SK-N-MC (cell line): Measurements from ENCODE around the gene FNIP2.

Source experiments
- DNase-seq: peaks from one replicate; pipeline ENCODE4 v3.0.0-alpha.2; 2011; ENCODE audit warnings: low read depth, low spot score
- H3K27ac ChIP-seq: fragments of 200-600 bp; sonication (generic); 2 replicates; pipeline ENCODE4 v1.5.1; 2016; ENCODE audit warnings: mixed run types
- H3K36me3 ChIP-seq: fragments of 200-600 bp; sonication (generic); 2 replicates; pipeline ENCODE4 v1.6.1; 2017; ENCODE audit warnings: antibody characterized with exemption, low read length, mixed read lengths; ENCODE audit not compliant: insufficient read depth
- H3K4me3 ChIP-seq: fragments of 200-600 bp; sonication (generic); 2 replicates; pipeline ENCODE4 v1.5.1; 2016
- H3K9ac ChIP-seq: fragments of 200-600 bp; sonication (generic); 2 replicates; pipeline ENCODE4 v1.8.0; 2017; ENCODE audit warnings: mixed run types, mixed read lengths; ENCODE audit not compliant: insufficient read length
- H3K9me3 ChIP-seq: fragments of 200-600 bp; sonication (generic); 2 replicates; pipeline ENCODE4 v1.6.1; 2017; ENCODE audit warnings: low read depth, mild to moderate bottlenecking, antibody characterized with exemption, low read length, moderate library complexity, mixed read lengths
- EZH2 ChIP-seq: fragments of 200-600 bp; sonication (generic); IDR thresholded peaks from one replicate; pipeline ENCODE4 v1.6.1; 2017; ENCODE audit warnings: antibody characterized with exemption
- FOXP2 ChIP-seq: optimal IDR thresholded peaks from 2 replicates; pipeline ENCODE3; 2011; ENCODE audit warnings: mild to moderate bottlenecking, moderate library complexity; ENCODE audit not compliant: insufficient read depth; ENCODE audit errors: extremely low read length, control extremely low read depth
- POLR2AphosphoS5 ChIP-seq: IDR thresholded peaks from 2 replicates; pipeline ENCODE4 v1.6.1; 2012; ENCODE audit warnings: mild to moderate bottlenecking, low read depth, low read length, borderline replicate concordance

Gene FNIP2

DNA sequence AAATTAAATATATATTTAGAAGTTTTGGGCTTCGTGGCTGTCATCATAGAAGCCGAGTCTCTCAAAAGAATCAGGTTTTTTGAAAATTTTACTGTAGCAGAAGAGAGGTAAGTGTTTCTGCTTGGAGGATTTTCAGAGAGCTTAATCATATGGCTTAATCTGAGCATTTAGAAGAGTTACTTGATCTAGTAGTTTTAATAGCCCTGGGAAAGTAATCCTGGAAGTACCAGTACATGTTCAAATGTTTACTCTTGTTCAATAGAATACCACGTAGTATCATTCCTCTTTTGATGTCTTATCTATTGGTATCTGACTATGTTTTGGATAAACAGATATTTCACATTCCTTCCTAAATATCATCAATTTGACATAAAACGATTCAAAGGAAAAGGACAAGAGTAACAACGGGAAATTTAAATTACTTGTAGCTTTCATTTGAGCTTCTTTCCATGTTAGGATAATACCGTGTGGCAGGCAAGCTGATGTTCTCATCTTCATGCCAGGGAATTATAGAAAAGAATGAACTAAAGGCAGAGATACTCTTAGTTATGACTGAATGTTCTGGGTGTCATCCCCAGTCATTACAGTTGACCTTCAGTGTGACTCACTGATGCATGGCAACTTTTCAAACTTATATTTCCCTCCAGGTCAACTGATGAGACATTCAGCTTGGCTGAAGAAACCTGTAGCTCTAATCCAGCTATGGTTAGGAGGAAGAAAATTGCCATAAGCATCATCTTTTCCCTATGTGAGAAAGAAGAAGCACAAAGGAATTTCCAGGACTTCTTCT lies 89.8 kb downstream of the FNIP2 start:
- Histone ChIP-seq H3K4me3 (no peak overlapping the region), H3K9me3 (no peaks in the 10 kb centered on the region), H3K9ac (no peak overlapping the region), H3K27ac (no peak overlapping the region), H3K36me3 (peaks cover 3% of the 10 kb centered on the region; the same call in 1 of the 2 replicates)
- DNase-seq, result no peak
- TF ChIP-seq EZH2 (no peak), FOXP2 (no peak), POLR2AphosphoS5 (no peak)

DNA sequence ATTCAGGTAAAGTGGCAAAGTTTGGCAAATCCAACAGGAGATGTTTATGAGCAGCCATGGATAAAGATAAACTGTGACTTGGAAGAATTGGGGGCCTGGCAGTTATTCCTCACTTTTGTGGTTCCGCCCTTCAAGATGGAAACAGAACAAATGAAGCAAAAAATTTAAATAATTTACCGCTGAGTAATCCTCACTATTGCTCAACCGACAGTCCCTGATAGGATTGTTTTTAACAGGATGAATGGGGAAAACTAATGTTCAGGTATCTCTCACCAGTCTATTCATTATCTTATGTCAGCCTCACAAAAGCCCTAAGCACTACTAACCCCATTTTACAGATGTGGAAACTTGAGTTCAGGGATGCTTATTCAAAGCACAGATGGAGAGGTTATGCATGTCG lies 90.8 kb downstream of the FNIP2 start:
- no peak overlapping the region for H3K9ac ChIP-seq
- peaks cover 3% of the 10 kb centered on the region; the same call in 1 of the 2 replicates for H3K36me3 ChIP-seq
- DNase-seq, result no peak
- no peak overlapping the region for H3K4me3 ChIP-seq
- no peaks in the 10 kb centered on the region for H3K9me3 ChIP-seq
- no peak for TF ChIP-seq POLR2AphosphoS5
- no peak for TF ChIP-seq EZH2
- no peak for TF ChIP-seq FOXP2
- H3K27ac ChIP-seq, result no peak overlapping the region

DNA sequence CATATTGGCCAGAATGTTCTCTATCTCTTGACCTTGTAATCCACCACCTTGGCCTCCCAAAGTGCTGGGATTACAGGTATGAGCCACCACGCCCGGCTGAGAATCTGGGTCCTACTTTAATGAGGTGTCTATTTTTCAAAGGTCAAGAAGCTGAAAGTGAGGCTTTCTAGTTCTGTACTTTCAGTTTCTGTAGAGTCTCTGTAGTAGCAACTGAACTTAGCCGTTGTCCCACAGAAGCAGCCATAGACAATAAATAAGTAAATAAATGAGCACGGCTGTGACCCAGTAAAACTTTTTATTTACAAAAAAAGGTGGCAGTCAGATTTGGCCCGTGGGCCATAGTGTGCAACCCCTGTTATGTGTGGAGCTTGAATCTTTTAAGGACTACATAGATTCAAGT lies 92.0 kb downstream of the FNIP2 start:
- Histone ChIP-seq H3K9ac (no peak overlapping the region), H3K27ac (no peak overlapping the region), H3K36me3 (peaks cover 3% of the 10 kb centered on the region; the same call in 1 of the 2 replicates), H3K4me3 (no peak overlapping the region), H3K9me3 (no peaks in the 10 kb centered on the region)
- TF ChIP-seq FOXP2 (no peak), EZH2 (no peak)
- no peak for DNase-seq

DNA sequence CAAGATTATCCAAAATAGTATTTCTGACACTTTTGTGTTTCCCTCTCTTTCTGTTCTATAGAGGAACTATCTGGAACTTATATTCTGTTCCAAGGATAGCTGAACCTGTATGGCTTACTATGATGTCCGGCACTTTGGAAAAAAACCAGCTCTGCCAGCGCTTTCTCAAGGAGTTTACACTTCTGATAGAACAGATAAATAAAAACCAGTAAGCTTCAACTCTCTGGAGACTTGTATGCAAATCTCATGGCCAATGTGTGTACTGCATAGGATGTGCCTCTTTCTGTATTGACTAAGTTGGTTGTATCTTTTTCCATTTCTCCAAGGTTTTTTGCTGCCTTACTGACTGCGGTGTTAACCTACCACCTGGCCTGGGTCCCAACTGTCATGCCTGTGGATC lies 92.5 kb downstream of the FNIP2 start:
- TF ChIP-seq POLR2AphosphoS5 (no peak), FOXP2 (no peak), EZH2 (no peak)
- peaks cover 3% of the 10 kb centered on the region; the same call in 1 of the 2 replicates for H3K36me3 ChIP-seq
- H3K9ac ChIP-seq, result no peak overlapping the region
- H3K9me3 ChIP-seq, result no peaks in the 10 kb centered on the region
- no peak overlapping the region for H3K27ac ChIP-seq
- no peak for DNase-seq
- no peak overlapping the region for H3K4me3 ChIP-seq

DNA sequence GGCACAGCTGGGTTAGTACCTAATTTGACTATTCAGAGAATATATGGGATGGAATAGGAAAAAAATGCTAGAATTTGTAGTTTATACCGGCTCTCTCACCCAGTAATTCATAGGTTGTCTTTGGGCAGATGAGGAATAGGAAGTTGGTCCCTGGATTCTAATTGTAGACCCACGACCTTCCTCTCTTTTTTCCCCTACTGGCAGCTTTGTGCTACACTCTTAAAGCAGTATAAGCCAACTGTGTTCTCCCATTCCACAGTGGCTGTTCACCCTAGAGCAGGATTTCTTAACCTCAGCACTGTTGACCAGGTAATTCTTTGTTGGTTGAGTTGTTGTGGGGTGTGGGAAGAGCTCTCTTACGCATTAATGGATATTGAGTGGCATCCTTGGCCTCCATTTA lies 92.9 kb downstream of the FNIP2 start:
- no peak for DNase-seq
- Histone ChIP-seq H3K9ac (no peak overlapping the region), H3K27ac (no peak overlapping the region), H3K9me3 (no peaks in the 10 kb centered on the region), H3K4me3 (no peak overlapping the region), H3K36me3 (peaks cover 3% of the 10 kb centered on the region; the same call in 1 of the 2 replicates)
- no peak for TF ChIP-seq EZH2

DNA sequence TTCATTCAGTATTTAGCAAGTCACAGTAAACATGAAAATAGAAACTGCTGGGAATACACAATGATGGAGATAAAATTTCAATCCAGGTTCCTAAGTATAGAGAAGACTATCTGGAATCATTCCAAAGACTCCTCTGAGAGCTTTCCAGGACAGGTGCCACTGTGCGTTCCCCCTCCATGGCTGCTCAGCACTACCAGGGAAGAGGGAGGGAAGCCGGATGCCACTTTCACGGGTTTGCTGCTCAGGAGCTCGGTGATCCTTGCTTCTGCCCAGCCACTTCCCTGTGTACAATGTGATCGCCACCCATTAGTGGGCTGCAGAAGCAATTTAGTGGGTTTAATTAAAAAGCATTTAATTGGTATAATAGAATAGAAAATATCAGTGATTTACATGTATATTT lies 94.5 kb downstream of the FNIP2 start:
- H3K9me3 ChIP-seq, result no peaks in the 10 kb centered on the region
- H3K9ac ChIP-seq, result no peak overlapping the region
- no peak overlapping the region for H3K27ac ChIP-seq
- H3K4me3 ChIP-seq, result no peak overlapping the region
- peaks cover 3% of the 10 kb centered on the region; the same call in 1 of the 2 replicates for H3K36me3 ChIP-seq
- no peak for DNase-seq
- TF ChIP-seq POLR2AphosphoS5 (no peak), FOXP2 (no peak), EZH2 (no peak)

DNA sequence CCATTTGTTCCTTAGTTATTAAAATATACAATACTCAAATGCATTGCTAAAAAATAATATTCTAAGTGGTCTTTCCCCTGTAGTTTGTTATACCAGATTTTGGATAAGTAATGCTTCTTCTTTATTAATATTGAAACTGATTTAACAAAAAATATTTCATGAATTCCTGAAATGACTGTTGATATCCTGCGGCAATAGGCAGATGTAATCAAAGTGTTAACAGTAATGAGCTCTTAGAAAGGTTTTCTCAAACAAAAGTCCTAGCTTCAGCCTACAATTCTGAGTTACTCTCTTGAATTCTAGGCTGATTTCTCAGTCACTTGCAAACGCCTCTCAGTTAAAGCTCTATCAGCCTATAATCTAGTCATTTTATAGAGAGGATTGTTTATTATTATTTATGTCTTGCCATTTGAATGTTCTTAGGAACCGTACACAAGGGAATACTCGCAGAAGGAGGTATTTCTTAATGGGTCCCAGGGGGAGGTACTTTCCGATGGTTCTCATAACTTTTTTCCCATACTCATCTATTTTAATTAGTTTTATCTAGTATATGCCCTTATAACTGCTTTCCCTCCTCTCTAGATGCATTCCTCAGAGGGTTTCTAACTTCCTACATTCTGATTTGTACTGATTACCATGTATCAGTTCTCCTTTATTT lies 96.8 kb downstream of the FNIP2 start:
- TF ChIP-seq FOXP2 (no peak), EZH2 (no peak), POLR2AphosphoS5 (no peak; the same call in 1 of the 2 replicates)
- Histone ChIP-seq H3K9me3 (no peaks in the 10 kb centered on the region), H3K4me3 (peak overlapping the region; percentile 12; the same call in 1 of the 2 replicates), H3K9ac (no peak overlapping the region), H3K36me3 (peaks cover 3% of the 10 kb centered on the region; the same call in 1 of the 2 replicates), H3K27ac (no peak overlapping the region)
- peak; percentile 75 for DNase-seq

DNA sequence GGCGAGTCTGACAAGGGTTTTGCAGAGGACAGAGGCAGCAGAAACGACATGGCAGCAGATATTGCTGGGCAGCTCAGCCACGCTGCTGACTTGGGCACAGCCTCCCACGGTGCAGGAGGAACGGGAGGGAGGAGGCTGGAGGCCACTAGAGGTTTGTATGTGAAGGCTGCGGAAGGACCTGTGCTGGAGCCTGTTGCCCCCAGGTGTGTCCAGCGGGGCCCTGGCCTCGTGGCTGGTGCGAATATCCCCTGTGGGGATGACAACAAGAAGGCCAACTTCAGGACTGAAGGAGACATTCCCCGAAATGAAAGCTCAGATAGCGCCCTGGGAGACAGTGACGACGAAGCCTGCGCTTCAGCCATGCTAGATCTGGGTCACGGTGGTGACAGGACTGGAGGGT lies 100.2 kb downstream of the FNIP2 start:
- no peak overlapping the region for H3K9ac ChIP-seq
- TF ChIP-seq POLR2AphosphoS5 (no peak), EZH2 (no peak), FOXP2 (no peak)
- H3K27ac ChIP-seq, result no peak overlapping the region
- 0 out of 2 replicates have a peak, but pooled peaks cover 3% of the 10 kb centered on the region for H3K36me3 ChIP-seq
- no peaks in the 10 kb centered on the region for H3K9me3 ChIP-seq
- DNase-seq, result no peak
- no peak overlapping the region for H3K4me3 ChIP-seq

DNA sequence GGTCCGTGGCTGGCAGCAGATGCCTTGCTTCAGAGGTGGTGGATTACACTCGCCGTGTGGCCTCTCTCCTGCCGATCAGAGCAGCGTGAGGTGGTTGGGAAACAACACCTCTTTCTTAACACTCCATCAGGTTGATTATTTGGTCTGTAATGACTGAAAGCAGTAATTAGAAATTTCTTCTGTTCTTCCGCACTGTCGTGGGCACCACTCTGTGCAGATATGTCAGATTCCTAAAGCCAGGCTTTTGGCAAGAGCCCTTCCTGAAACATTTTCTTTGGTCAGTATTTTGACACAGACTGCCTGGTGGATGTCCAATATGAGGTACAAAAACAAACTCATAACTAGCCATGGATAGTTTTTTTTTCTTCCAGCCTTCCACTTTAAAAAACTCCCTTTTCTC lies 100.9 kb downstream of the FNIP2 start:
- Histone ChIP-seq H3K9me3 (no peaks in the 10 kb centered on the region), H3K36me3 (0 out of 2 replicates have a peak, but pooled peaks cover 3% of the 10 kb centered on the region), H3K27ac (no peak overlapping the region), H3K9ac (no peak overlapping the region), H3K4me3 (no peak overlapping the region)
- TF ChIP-seq FOXP2 (no peak), POLR2AphosphoS5 (no peak), EZH2 (no peak)
- DNase-seq, result no peak
